BLaER1 treated with 17β-estradiol and CSF1 and Interleukin-3, amounts not matched to agents 10 nM and 100 nM (cell line): ENCODE results near the gene TMC8.
A peak's percentile ranks its signal among the peaks of the same experiment; 100 is the strongest.
"Not testable (repeated sequence)": the region's sequence is repeated elsewhere in the genome, so short reads cannot be mapped to it uniquely, and the experiment has no call there.

Experiments
- H3K27ac ChIP-seq, 11 experiments: shearing (Covaris generic); formaldehyde crosslinking; 2 replicates each; pipeline ENCODE4 v1.8.1; 2022
- H3K27me3 ChIP-seq, 11 experiments: shearing (Covaris generic); formaldehyde crosslinking; 2 replicates each; pipeline ENCODE4 v1.8.1; 2022
- H3K36me3 ChIP-seq, 11 experiments: shearing (Covaris generic); formaldehyde crosslinking; 2 replicates each; pipeline ENCODE4 v1.8.1; 2022
- H3K4me1 ChIP-seq, 10 experiments: shearing (Covaris generic); formaldehyde crosslinking; 2 replicates each; pipeline ENCODE4 v1.8.1; 2022
- H3K4me2 ChIP-seq, 11 experiments: shearing (Covaris generic); formaldehyde crosslinking; 2 replicates each; pipeline ENCODE4 v1.8.1; 2022
- H3K4me3 ChIP-seq, 10 experiments: shearing (Covaris generic); formaldehyde crosslinking; 2 replicates each; pipeline ENCODE4 v1.8.1; 2022
- H3K9ac ChIP-seq, 11 experiments: shearing (Covaris generic); formaldehyde crosslinking; 2 replicates each; pipeline ENCODE4 v1.8.1; 2022
- H3K9me3 ChIP-seq, 11 experiments: shearing (Covaris generic); formaldehyde crosslinking; replicated peaks in 1 of 11; 2 replicates each; pipeline ENCODE4 v1.8.1; 2022
- H4K20me1 ChIP-seq, 11 experiments: shearing (Covaris generic); formaldehyde crosslinking; 2 replicates each; pipeline ENCODE4 v1.8.1; 2022
- Cebpa-rat ChIP-seq, 11 experiments: shearing (Covaris generic); IDR thresholded peaks; 2 replicates each; pipeline ENCODE4 v1.8.1; 2022

The TMC8 gene

DNA sequence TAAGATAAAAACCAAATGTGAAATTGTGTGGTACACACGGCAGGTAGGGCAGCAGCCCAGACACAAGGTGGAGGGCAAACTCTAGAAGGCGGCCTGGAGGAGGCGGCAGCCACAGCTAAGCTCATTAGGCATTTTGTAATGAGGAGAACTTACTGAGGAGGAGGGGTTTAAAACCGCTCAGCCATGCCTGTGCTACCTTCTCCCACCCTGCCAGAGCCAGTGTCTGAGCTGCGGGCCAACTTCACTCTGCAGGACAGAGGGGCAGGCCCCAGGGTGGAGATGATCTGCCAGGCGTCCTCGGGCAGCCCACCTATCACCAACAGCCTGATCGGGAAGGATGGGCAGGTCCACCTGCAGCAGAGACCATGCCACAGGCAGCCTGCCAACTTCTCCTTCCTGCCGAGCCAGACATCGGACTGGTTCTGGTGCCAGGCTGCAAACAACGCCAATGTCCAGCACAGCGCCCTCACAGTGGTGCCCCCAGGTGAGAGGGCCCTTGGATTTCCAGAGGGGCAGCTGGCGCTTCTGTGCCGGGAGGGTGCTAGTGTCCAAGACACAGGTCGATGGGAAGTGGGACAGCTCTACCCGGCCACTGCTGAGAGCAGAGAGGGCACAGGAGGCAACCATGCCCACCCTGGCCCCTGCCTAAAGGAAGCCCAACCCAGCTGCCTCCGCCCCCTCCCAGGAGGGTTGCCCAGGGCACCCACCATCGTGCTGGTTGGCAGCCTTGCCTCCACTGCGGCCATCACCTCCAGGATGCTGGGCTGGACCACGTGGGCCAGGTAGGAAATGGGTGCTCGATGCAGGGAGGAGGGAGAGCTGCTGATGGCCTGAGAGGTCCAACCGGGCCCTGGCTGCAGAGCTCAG, 33.5 kb downstream of the TMC8 start:
- no peak overlapping the region for H3K4me2 ChIP-seq
- H3K4me1 ChIP-seq = peaks cover 13 to 31% (median 20%) of the 10 kb centered on the region in 10 experiments
- no peak overlapping the region; a peak in 1 of 22 replicates for H3K9ac ChIP-seq
- TF ChIP-seq Cebpa-rat (IDR thresholded peaks at IDR 0.05) = no peak
- no peaks in the 10 kb centered on the region for H3K27me3 ChIP-seq
- no peaks in the 10 kb centered on the region for H3K9me3 ChIP-seq
- H3K4me3 ChIP-seq = no peak overlapping the region
- H3K27ac ChIP-seq = no peak overlapping the region
- peaks cover under 1 to 3% (median 2%) of the 10 kb centered on the region in 11 experiments; a peak in 15 of 22 replicates for H4K20me1 ChIP-seq
- H3K36me3 ChIP-seq = no peaks in the 10 kb centered on the region

DNA sequence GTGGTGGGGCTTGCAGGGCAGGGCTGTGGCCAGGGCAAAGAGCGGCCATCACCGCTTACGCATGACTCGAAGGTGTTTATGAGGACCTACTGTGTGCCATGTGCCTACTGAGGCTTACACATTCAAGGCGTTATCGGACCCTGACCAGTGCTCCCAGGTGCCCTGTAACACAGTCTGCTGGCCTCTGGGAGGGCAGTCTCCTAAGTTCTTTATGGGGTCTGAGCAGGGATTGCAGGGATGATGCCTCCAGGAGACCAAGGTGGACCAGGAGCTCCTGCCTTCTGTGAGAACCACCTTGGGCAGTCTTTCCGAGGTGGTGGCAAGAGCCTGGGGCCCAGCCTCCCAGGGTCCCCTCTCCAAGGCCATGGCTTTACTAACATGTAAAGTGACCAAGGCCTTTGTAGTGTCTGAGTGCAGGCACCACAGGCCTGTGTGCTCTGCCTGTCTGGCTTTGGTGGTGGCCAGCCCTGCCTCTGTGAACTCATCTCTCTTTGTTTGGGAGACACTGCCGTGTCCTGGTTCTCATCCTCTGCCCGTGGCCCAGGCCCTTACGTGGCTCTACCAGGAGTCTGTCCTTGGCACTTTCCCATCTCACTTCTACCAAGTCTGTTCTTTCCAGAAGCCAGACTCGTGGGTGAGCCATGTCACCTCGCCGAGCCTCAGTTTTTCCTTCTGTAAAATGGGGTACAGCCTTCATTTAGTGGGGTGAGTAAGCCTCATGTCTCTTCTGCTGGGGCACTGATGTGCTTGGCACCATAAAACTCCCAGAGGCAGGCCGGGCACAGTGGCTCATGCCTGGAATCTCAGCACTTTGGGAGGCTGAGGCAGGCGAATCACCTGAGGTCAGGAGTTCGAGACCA, 34.4 kb downstream of the TMC8 start:
- no peaks in the 10 kb centered on the region for H3K36me3 ChIP-seq
- no peaks in the 10 kb centered on the region for H3K27me3 ChIP-seq
- no peak for TF ChIP-seq Cebpa-rat (IDR thresholded peaks at IDR 0.05)
- H4K20me1 ChIP-seq = peaks cover 9 to 12% (median 10%) of the 10 kb centered on the region in 11 experiments
- no peaks in the 10 kb centered on the region for H3K9me3 ChIP-seq
- H3K4me3 ChIP-seq = no peak overlapping the region
- peaks cover 11 to 31% (median 22%) of the 10 kb centered on the region in 10 experiments for H3K4me1 ChIP-seq
- no peak overlapping the region; a peak in 1 of 22 replicates for H3K9ac ChIP-seq
- no peak overlapping the region for H3K27ac ChIP-seq
- no peak overlapping the region for H3K4me2 ChIP-seq

DNA sequence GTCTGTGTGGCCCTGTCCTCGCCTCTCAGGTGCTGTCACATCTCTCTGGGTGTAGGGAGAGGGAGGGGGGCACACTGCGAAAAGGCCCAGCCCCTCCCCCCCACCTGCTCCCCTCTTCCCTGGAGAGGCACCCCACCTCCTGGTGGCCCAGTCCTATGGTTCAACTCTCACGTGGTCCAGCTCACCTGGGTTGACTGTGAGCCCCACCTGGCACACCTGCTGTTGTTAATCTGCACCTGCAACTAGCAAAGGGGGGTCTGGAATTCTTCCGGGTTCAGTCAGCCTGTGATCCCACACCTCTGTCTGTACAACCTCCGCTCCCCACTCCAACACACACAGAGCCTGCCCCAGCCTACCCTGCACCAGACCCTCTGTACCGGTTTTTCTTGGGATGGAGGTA, 35.8 kb downstream of the TMC8 start:
- H3K9ac ChIP-seq = no peak overlapping the region
- H3K27me3 ChIP-seq = no peaks in the 10 kb centered on the region
- peaks cover 19 to 39% (median 29%) of the 10 kb centered on the region in 10 experiments for H3K4me1 ChIP-seq
- H3K9me3 ChIP-seq = no peaks in the 10 kb centered on the region
- peaks cover 0 to 13% (median 6%) of the 10 kb centered on the region in 11 experiments; a peak in 12 of 22 replicates for H3K36me3 ChIP-seq
- H3K4me2 ChIP-seq = no peak overlapping the region
- no peak overlapping the region for H3K27ac ChIP-seq
- TF ChIP-seq Cebpa-rat (IDR thresholded peaks at IDR 0.05) = no peak
- no peak overlapping the region for H3K4me3 ChIP-seq
- H4K20me1 ChIP-seq = peaks cover 17 to 26% (median 24%) of the 10 kb centered on the region in 11 experiments

DNA sequence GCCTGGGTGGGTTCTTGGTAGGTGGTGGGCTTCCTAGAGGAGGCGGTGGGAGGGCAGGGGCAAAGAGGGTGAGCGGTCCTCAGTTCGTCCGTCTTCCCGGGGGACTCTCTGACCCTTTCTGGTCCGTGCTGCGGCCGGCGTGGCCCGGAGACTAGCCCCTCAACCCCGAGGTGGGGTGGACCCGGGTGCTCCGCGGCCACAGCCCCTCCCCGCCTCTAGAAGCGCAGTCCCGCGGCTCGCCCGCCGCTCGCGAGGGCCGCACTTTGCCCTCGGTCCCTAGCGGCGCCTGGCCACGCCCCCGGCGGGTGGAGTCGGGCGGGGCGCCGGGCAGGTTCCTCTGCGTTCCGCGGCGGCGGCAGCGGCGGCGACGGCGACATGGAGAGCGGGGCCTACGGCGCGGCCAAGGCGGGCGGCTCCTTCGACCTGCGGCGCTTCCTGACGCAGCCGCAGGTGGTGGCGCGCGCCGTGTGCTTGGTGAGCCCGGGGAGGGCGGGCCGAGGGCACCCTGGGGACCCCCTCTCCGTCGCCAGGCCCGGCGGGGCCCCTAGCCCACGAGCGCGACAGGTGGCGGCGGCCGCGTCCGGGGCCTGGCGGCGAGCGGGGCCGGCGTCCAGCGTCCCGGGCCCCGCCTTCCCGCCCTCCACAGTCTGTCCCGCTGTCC, 37.8 kb downstream of the TMC8 start, which contains the start of gene SYNGR2:
Gene SYNGR2 (plus strand): TSS at position 340 of the 661 bp plus-strand sequence. CDS start 36 bp downstream, at position 376.
- H4K20me1 ChIP-seq = peaks cover 17 to 44% (median 41%) of the 10 kb centered on the region in 11 experiments
- H3K9me3 ChIP-seq = no peaks in the 10 kb centered on the region
- H3K9ac ChIP-seq = peak within 1 kb of the TSS; percentile 81 to 97 (median 86)
- no peaks in the 10 kb centered on the region for H3K27me3 ChIP-seq
- H3K4me3 ChIP-seq = peak within 1 kb of the TSS; percentile 73 to 95 (median 82)
- peaks cover 39 to 59% (median 44%) of the 10 kb centered on the region in 10 experiments for H3K4me1 ChIP-seq
- peak within 1 kb of the TSS; percentile 73 to 92 (median 83) for H3K27ac ChIP-seq
- H3K4me2 ChIP-seq = peak within 1 kb of the TSS; percentile 92 to 100 (median 96)
- peaks cover 8 to 32% (median 24%) of the 10 kb centered on the region in 11 experiments; a peak in 19 of 22 replicates for H3K36me3 ChIP-seq
- TF ChIP-seq Cebpa-rat (IDR thresholded peaks at IDR 0.05) = no peak

DNA sequence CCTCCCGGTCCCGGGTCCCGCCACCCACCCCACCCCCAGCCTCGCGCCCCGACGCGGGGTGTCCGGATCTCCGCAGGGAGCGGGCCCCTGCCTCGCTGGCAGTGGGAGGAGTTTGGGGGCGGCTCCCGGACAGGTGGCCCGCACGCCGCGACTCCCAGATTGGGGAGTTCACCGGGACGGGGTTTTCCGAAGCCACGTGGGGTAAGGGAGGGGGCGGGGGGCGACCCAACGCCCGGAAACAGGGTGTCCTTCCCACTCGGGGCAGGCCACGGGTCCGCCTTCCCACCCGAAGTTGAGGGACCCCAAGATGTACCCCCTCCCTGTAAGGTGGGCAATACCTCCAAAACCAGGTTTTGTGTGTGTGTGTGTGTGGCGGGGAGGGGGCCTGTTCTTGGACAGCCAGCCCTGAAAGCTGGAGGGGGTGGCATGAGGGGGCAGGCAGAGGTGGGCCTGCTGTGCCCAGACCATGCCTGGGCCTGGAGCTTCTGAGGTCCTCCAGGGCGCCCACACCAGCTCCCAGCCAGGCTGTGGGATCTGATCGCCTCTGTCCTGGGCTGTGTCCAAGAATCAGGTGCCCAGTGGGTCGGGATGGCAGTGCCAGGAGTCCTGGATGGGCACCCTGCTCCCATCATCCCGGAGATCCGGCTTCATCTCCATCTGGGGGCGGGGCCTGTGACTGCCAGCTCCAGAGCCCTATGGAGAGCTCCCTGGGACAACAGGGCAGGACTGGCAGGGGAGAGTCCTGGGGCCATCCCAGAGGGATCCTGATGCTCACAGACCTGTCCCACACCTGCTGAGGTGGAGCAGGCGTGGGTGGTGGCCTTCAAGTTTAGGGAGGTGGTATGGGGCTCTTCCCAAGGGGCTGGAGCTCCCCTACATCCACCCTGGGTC, 38.6 kb downstream of the TMC8 start:
- peak overlapping the region; percentile 81 to 97 (median 86) for H3K9ac ChIP-seq
- no peaks in the 10 kb centered on the region for H3K9me3 ChIP-seq
- no peaks in the 10 kb centered on the region for H3K27me3 ChIP-seq
- peak overlapping the region; percentile 73 to 95 (median 82) for H3K4me3 ChIP-seq
- H3K27ac ChIP-seq = peak overlapping the region; percentile 73 to 92 (median 83)
- peaks cover 12 to 39% (median 30%) of the 10 kb centered on the region in 11 experiments; a peak in 21 of 22 replicates for H3K36me3 ChIP-seq
- peaks cover 47 to 63% (median 51%) of the 10 kb centered on the region in 10 experiments for H3K4me1 ChIP-seq
- H4K20me1 ChIP-seq = peaks cover 17 to 52% (median 47%) of the 10 kb centered on the region in 11 experiments
- no peak for TF ChIP-seq Cebpa-rat (IDR thresholded peaks at IDR 0.05)
- peak overlapping the region; percentile 92 to 100 (median 96) for H3K4me2 ChIP-seq

DNA sequence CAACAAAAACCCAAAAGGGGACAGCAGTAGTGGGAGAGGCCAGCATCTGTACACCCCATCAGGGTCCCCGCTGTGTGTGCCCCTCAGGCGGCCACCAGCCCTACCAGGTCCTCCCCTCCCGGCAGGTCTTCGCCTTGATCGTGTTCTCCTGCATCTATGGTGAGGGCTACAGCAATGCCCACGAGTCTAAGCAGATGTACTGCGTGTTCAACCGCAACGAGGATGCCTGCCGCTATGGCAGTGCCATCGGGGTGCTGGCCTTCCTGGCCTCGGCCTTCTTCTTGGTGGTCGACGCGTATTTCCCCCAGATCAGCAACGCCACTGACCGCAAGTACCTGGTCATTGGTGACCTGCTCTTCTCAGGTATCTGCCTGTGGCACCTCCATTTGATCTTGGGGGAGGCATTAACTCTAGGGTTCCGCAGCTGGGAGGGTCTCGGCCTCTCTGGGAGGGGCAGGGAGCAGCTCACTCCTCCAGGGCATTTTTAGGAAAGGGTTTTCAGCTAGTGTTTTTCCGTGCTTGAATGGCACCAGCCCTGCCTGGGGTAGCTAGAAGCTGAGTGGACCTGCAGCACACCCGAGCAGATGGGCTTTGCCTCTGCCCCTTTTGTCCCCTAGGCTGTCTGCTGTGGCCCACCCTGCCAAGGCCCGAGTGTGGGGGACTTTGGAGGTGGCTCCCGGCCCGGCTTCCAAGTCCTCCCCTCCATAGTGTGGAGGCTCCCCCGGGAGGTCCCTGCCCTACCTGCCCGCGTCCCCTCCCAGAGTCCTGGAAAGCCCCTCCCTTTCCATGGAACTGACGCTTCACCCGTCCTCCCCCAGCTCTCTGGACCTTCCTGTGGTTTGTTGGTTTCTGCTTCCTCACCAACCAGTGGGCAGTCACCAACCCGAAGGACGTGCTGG, 40.4 kb downstream of the TMC8 start:
- Histone ChIP-seq H3K27me3 (no peaks in the 10 kb centered on the region), H3K4me3 (peak overlapping the region in 2 of 10 experiments; percentile 2 to 95; a peak in 2 of 20 replicates), H3K4me2 (peak overlapping the region in 7 of 11 experiments; percentile 63 to 100 (median 89); a peak in 12 of 22 replicates), H3K27ac (peak overlapping the region in 4 of 11 experiments; percentile 14 to 74 (median 29); a peak in 3 of 22 replicates), H3K36me3 (peaks cover 24 to 54% (median 44%) of the 10 kb centered on the region in 11 experiments; a peak in 21 of 22 replicates), H3K9me3 (no peaks in the 10 kb centered on the region), H3K9ac (peak overlapping the region in 4 of 11 experiments; percentile 3 to 97 (median 41); a peak in 6 of 22 replicates), H3K4me1 (peaks cover 55 to 77% (median 64%) of the 10 kb centered on the region in 10 experiments), H4K20me1 (peaks cover 17 to 70% (median 52%) of the 10 kb centered on the region in 11 experiments)
- no peak for TF ChIP-seq Cebpa-rat (IDR thresholded peaks at IDR 0.05)

DNA sequence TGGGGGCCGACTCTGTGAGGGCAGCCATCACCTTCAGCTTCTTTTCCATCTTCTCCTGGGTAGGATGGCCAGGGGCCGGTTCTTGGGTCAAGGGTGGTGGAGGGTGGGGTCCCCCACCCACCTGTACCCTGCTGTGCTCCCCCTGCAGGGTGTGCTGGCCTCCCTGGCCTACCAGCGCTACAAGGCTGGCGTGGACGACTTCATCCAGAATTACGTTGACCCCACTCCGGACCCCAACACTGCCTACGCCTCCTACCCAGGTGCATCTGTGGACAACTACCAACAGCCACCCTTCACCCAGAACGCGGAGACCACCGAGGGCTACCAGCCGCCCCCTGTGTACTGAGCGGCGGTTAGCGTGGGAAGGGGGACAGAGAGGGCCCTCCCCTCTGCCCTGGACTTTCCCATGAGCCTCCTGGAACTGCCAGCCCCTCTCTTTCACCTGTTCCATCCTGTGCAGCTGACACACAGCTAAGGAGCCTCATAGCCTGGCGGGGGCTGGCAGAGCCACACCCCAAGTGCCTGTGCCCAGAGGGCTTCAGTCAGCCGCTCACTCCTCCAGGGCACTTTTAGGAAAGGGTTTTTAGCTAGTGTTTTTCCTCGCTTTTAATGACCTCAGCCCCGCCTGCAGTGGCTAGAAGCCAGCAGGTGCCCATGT, 41.1 kb downstream of the TMC8 start:
- peak overlapping the region in 7 of 11 experiments; percentile 54 to 74 (median 64); a peak in 8 of 22 replicates for H3K27ac ChIP-seq
- peaks cover 17 to 75% (median 54%) of the 10 kb centered on the region in 11 experiments for H4K20me1 ChIP-seq
- peak overlapping the region in 9 of 11 experiments; percentile 3 to 64 (median 52); a peak in 10 of 22 replicates for H3K9ac ChIP-seq
- H3K9me3 ChIP-seq, H3K27me3 ChIP-seq: not testable (repeated sequence)
- H3K4me2 ChIP-seq = peak overlapping the region; percentile 47 to 100 (median 72)
- H3K36me3 ChIP-seq = peaks cover 24 to 59% (median 44%) of the 10 kb centered on the region in 11 experiments; a peak in 21 of 22 replicates
- peaks cover 57 to 83% (median 71%) of the 10 kb centered on the region in 10 experiments for H3K4me1 ChIP-seq
- peak overlapping the region in 3 of 10 experiments; percentile 18 to 95 (median 33); a peak in 4 of 20 replicates for H3K4me3 ChIP-seq
